HG03103 (cell line): ENCODE data around the gene PLCD3.

Source experiments
- ATAC-seq: cut with Tn5 transposase; IDR thresholded peaks from one replicate; pipeline ENCODE4 v1.9.1; 2021; ENCODE audit warnings: low read depth; ENCODE audit not compliant: unreplicated experiment

PLCD3 gene, protein sequence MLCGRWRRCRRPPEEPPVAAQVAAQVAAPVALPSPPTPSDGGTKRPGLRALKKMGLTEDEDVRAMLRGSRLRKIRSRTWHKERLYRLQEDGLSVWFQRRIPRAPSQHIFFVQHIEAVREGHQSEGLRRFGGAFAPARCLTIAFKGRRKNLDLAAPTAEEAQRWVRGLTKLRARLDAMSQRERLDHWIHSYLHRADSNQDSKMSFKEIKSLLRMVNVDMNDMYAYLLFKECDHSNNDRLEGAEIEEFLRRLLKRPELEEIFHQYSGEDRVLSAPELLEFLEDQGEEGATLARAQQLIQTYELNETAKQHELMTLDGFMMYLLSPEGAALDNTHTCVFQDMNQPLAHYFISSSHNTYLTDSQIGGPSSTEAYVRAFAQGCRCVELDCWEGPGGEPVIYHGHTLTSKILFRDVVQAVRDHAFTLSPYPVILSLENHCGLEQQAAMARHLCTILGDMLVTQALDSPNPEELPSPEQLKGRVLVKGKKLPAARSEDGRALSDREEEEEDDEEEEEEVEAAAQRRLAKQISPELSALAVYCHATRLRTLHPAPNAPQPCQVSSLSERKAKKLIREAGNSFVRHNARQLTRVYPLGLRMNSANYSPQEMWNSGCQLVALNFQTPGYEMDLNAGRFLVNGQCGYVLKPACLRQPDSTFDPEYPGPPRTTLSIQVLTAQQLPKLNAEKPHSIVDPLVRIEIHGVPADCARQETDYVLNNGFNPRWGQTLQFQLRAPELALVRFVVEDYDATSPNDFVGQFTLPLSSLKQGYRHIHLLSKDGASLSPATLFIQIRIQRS

DNA sequence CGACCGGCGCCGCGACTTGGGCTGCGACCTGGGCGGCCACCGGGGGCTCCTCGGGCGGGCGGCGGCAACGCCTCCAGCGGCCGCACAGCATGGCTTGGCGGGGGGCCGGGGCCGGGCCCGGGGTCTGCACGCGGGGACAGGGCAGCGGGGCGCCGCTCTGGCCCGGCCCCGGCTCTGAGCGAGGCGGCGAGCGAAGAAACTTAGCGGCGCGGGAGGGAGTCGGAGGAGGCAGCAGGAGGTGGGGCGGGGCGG, at the start of gene PLCD3:
PLCD3 (minus strand) TSS at position 196 of the 252 bp plus-strand sequence; CDS start at position 91, 105 bp downstream.
- no peak for ATAC-seq

DNA sequence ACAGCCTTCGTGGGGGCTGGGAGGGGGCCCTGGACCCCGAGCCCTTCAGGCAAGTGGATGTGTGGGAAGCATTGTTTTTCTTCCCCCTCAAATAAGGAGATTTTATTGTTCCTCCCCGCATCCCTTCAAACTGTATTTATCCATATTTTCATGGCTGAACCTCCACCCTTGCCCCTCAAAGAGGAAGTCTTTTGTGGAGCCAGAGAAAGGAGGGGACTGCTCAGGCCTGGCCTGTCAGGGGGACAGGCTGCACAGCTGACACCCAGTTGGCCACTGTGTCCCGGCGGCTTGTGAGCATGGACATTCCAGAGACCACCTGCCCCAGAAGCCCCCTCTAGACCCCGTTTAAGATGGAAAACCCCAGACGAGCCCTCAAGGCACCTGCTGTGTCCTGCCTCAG, 45.2 kb upstream of the PLCD3 start:
- no peak for ATAC-seq

DNA sequence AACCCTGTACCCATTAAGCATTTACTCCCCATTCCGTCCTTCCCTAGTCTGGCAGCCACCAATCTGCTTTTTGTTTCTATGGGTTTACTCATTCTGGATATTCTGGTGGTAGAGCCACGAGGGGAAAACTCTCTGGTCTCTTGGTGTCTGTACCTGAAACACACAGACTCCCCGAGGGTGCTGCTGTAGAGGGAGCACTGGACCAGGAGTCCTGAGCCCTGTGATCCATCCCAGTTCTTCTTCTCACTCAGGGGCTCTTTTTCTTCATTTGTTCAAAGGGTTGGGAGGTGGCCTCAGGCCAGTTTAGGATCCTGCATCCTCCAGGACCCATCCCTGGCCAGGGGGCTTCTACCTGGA, 43.4 kb upstream of the PLCD3 start:
- no peak for ATAC-seq

DNA sequence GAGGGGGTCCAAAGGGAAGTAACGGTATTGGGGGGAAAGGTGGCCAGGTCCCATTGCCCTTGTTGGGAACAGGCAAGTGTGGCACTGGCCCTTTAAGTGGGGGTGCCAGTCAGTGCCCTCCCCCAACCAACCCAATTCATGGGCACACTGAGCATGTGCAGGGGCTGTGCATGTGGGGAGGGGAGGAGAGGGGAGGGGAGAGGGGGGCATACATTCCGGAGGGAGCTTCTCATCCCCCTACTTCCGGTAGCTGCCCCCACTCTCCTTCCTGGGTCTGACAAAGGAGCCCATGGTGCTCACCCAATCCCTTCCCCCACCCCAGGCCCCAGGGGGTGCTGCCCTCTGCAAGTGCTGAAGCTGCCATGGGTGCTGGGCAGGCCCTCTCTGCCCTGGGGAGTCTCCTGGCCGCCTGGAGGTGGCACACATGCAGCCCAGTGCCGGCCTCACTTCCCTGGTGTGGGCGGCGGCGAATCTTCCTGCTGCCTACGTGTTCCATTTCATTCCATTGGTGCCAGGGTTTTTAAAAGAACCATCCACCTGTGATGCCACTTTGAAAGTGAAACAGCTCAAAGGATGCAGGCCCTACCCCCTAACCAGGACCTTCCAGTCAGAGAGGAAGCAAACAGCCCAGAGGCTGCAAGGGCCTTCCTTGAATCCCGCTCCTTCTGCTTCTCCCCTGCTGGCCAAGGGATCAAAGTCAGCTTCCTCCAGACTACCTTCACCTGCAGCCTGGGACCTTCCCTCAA, 40.4 kb upstream of the PLCD3 start:
- ATAC-seq: no peak

DNA sequence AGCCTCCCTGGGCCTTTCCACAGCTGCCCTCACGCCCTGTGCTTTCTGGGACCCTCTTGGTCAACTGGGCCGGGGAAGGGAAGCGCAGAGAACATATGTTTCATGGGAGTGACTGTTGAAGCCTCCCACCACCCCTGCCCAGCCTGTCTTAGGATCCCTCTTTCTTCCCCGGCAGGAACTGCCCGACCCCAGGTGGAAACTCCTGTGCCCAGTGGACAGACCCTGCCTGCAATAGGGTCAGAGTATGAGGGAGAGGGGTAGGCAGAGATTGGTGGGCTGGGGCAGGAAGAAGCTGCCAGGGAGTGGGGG, 39.9 kb upstream of the PLCD3 start:
- no peak for ATAC-seq

DNA sequence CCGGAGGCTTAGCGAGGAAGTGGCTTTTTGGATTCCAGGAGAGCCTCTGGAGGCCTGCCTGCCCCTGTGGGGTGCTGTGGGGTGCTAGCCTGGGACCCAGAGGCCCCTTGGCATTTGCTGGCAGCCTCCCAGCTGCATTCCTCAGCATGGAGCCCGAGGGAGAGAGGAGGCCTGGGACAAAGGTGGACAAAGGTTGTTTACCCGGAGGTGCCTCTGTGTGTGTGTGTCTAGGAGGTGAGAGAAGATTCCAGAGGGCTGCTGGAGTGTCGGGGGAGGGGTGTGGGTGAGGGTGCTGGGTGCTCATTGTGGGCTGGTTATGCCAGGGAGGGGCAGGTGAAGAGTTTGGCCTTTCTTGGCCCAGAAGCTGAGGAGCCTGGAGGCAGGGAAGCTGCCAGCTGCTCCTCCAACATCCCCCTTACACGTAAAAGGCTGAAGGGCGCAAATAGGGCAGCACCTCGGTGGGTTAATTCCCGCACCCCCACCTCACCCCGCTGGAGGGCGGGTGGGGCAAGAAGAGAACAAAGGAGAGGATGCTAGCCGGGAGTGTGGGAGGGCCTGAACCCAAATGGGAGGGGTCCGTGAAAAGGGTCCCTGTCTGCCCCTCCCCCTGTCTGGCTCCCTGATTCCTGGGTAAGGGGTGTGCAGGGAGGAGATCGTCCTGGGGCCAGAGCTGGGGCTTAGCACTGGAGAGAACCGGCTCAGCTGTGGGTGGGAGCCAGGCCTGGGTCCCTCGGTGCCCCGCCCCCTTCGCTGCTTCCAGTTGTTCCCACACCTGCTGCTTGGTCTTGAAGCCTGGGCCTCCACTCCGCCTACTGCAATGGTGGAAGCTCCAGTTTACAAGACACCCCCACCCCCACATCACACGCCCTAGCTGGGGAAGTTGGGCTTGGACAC, 39.3 kb upstream of the PLCD3 start:
- no peak for ATAC-seq

DNA sequence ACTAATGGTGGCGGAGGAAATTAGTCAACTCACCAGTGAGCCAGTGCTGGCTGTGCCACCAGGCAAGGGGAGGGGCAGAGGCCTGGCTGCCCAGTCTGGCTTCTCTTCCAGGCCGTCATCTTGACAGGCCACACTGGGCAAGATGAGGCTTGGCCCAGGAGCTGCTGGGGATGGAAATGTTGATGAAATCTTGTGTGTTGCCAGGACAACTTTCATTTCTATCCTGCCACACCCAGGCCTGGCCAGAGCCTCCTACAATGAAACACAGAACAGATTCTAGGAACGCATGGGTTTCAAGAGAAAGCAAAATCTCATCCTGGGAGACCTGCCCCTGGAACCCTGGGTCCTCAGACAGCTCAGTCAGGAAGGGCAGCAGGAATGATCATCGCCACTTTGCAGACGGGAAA, 38.6 kb upstream of the PLCD3 start:
- ATAC-seq: no peak

DNA sequence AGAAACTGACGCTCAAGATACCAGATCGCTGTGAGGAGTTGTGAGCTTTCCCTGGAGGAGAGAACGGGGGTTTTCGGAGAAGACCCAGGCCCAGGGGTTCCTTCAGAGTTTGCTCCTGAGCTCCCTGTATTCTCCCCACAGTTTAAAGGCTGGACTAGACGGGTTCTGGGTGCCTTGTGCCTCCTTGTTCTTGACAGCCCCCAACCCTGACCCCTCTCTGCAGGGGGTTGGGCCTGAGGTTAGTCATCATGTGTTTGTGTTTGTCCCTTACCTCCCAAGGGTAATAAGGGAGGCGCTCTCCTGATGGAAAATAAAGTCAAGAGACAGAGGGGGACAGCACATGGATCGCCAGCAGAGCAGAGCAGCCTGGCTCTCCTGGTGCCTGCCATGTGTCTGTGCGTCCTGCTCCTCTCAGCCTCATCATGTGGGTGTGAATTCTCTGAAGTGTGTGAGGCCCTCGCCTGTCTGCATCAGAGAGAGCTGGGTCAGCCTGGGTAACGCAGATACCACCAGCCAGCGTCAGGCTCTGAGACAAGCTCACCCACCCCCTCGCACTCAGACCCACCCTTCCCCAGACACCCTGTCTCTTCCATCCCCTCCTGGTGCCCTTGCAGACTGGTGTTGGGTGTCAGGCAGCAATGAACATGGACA, 38.1 kb upstream of the PLCD3 start:
- ATAC-seq: no peak

DNA sequence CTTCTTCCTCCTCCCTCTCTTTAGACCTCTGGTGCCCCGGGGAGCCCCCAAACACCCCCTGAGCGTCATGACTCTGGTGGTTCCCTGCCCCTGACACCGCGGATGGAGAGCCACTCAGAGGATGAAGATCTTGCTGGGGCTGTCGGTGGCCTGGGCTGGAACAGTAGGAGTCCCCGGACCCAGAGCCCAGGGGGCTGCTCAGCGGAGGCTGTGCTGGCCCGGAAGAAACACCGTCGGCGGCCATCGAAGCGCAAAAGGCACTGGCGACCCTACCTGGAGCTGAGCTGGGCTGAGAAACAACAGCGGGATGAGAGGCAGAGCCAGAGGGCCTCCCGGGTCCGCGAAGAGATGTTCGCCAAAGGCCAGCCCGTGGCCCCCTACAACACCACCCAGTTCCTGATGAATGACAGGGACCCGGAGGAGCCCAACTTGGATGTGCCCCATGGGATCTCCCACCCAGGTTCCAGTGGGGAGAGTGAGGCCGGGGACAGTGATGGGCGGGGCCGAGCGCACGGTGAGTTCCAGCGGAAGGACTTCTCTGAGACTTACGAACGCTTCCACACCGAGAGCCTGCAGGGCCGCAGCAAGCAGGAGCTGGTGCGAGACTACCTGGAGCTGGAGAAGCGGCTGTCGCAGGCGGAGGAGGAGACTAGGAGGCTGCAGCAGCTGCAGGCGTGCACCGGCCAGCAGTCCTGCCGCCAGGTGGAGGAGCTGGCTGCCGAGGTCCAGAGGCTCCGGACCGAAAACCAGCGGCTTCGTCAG, 36.9 kb upstream of the PLCD3 start:
- ATAC-seq: no peak

DNA sequence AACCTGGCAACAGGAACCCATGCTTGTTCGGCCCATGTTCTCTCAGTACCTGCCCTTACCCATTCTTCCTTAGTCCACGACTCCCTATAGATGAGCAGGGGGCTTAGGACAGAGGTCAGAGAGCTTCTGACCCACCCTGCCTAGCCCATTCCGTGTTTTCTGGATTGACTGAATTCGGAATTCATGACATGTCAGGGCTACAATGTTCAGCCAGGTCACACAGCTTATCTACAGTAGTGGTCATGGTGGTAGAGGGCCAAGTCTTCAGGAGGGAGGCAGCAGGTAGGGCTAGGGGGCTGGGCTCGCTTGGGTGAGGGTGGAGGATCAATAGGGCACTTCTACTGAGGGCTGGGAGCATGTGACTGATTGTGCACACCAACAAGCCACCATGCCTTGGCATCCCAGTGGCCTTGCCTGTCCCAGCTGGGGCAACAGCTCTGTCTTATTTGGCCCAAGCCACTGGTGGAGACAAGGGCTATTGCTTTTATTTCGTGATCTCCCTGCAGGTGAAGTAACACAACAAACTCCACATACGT, 32.5 kb upstream of the PLCD3 start:
- ATAC-seq: no peak

DNA sequence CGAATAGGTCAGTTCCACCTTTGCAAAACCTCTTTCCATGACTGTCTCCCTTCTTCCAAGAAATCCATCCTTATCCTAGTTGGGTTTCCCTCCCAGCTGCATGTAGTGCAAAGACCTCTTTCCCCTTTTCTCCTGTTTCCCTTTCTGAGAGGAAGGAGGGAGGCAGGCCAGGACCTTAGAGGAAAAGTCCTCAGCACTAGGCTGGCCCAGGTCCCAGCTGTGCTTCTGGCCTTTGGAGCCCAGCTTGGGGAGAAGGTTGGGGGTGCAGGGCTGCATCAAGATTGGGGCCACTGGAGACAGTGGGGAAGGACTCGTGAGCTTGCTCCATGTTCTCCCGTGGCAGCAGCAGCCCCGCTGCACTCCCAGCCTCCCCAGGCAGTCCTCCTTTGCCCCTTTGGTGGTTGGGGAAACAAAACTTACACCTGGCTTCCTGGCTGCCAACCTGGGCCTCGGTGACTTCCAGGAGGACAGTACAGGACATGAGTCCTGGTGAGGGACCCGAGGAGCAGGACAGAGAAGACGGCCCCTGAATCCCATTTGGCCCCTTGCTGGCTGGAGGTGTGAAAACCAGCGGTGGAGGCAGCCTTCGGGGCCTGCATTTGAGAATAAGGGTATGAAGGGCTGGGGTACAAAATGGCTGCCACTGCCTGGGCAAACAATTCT, 29.8 kb upstream of the PLCD3 start:
- no peak for ATAC-seq

DNA sequence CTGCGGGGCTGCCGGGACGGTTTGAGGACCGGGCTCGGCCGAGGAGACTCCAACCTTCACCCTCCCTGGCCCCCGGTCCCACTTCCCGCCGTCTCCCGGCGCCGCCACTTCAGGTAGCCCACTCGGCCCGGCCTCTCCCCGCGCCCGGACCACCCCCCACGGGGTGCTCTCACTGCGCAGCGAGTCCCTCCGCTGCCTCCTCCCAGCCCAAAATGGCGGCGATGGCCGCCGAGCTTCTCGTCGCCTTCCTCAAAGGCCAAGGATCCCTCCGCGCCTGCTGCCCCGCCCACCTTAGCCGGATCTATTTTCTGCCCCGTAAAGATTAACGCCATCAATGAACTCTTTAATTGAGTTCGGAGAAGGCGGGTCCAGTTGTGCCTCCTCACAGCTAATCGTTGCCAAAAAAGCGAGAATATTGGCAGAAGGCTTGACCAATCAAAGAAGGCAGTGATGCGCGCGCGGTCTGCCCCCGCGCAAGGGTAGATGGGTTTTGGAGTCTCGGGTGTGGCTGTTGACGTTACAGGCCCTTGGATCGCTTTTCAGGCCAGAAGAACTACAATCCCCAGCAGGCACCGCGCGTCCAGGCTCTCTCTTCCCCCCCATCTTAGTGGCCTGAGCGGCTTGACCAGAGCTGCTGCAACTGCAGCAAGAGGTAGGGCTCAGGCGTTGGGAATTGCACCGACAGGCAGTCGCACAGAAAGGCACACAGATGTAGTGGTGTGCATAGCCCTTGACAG, 29.1 kb upstream of the PLCD3 start, which contains the start of gene HEXIM2:
HEXIM2 (plus strand) TSS at position 588 of the 737 bp plus-strand sequence. CDS start 919 bp downstream, outside the sequence.
- ATAC-seq: peak; percentile 76

DNA sequence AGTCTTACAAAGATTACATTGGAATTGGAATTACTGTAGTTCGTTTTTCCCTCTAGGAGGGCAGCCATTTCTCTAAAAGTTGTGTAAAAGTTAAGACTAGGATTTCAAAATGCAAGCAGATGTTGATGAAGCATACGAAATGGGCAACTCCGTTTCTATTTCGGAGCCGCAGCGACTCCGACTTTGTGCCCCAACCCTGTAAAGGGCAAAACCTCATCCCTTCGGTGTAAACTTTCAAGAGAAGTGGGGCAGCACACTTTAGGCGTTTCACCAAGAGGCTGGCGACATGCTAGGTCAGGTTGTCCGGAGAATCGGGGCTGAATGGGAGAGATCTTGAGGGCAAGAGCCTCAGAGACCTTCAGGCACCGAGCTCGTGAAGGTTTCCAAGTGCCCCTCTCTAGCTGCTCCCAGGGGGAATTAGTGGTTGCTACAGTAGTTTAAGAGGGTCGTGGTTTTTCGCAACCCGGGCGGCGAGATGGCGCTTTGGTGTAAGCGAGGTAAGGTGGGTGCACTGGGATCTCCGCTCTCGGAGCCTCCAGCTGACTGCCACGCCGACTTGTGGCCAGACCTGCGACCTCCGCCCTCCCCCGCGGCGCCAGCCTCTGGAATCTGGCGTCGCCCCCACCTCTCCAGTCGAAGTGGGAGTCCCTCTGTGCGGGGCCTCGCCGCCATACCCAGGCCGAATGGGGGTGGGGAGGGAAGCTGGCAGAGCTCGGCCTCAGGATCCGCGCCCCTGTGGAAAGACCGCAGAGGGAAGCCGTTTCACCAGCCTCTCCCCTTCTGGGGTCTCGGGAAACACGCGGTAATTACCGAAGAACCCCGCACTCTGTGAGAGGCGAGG, 28.4 kb upstream of the PLCD3 start:
- peak; percentile 17 for ATAC-seq

DNA sequence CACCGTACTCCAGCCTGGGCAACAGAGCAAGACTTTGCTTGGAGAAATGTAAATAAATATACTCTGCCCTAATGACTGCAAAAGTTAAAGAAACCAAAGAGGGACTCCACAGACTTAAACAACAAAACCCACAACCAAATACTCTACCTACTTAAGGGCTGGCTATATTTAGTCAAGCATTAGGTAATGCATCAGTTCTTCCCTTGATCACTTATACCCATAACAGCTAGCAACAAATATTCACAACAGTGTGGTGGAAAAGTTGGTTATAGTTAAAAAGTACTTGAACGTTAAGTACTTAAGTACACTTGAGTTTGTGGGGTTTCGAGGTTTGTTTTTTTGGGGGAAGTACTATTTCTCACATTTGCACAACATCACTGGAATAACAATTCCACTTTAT, 23.9 kb upstream of the PLCD3 start:
- ATAC-seq: no peak

DNA sequence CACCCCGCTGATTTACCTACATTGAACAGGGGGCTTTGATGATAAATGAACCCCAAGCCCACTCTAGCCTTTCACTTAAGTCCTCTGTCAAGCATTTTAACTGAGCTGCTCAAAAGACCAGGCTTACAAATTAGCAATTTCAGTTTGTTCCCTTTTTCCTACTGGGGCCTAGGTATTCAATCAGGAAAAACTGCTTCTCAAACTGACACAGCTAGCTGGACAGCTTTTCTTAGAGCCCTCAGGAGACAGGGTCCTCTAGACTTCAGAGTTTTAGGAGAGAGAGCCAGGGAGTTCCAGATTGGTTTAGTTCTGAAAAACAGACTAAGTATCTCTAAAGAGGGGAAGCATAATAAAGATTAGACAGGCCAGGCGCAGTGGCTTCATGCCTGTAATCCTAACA, 23.2 kb upstream of the PLCD3 start:
- ATAC-seq: no peak

DNA sequence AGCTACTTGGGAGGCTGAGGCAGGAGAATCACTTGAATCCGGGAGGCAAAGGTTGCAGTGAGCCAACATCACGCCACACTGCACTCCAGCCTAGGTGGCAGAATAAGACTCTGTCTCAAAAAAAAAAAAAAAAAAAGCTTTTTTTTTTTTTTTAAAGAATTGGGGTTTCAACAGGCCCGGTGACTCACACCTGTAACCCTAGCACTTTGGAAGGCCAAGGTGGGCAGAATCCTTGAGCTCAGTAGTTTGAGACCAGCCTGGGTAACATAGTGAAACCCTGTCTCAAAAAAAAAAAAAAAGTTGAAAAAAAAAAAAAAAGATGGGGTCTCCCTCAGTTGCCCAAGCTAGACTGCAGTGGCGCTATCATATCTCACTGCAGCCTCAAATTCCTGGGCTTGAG, 22.7 kb upstream of the PLCD3 start:
- ATAC-seq: no peak
